Peyer's patch (tissue), 4 donors: ENCODE data around the gene CHAF1B.

Source experiments
- POLR2A ChIP-seq, 2 donors: fragments of 450-650 bp; IDR thresholded peaks; one replicate each; pipeline ENCODE4 v1.5.1; 2017; ENCODE audit warnings: antibody characterized with exemption in 2 of 2, mild to moderate bottlenecking in 2 of 2, moderate library complexity in 2 of 2
- TF ChIP-seq, protein P1 (sequence below), 6 experiments: fragments of 450-650 bp in 4 of 6; fragments of 200-600 bp in 2 of 6; sonication (generic) in 1 of 6; IDR thresholded peaks; one replicate each; pipeline ENCODE4 v1.5.1; 2017 to 2019; ENCODE audit warnings: antibody characterized with exemption in 6 of 6, mild to moderate bottlenecking in 3 of 6, moderate library complexity in 1 of 6

DNA sequence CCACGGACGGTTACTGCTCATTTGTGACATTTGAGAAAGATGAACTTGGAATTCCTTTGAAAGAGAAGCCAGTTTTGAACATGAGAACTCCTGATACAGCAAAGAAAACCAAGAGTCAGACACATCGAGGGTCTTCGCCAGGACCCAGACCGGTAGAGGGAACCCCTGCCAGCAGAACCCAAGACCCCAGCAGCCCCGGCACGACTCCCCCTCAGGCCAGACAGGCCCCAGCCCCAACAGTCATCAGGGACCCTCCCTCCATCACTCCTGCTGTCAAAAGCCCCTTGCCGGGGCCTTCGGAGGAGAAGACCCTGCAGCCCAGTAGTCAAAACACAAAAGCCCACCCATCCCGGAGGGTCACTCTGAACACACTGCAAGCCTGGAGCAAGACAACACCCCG, 27.7 kb downstream of the CHAF1B start:
- TF ChIP-seq, protein P1, sequence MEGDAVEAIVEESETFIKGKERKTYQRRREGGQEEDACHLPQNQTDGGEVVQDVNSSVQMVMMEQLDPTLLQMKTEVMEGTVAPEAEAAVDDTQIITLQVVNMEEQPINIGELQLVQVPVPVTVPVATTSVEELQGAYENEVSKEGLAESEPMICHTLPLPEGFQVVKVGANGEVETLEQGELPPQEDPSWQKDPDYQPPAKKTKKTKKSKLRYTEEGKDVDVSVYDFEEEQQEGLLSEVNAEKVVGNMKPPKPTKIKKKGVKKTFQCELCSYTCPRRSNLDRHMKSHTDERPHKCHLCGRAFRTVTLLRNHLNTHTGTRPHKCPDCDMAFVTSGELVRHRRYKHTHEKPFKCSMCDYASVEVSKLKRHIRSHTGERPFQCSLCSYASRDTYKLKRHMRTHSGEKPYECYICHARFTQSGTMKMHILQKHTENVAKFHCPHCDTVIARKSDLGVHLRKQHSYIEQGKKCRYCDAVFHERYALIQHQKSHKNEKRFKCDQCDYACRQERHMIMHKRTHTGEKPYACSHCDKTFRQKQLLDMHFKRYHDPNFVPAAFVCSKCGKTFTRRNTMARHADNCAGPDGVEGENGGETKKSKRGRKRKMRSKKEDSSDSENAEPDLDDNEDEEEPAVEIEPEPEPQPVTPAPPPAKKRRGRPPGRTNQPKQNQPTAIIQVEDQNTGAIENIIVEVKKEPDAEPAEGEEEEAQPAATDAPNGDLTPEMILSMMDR (IDR thresholded peaks at IDR 0.05): no peak
- no peak for TF ChIP-seq POLR2A (IDR thresholded peaks at IDR 0.05)
